Gastrocnemius medialis (tissue), 4 donors: ENCODE results near the gene ITGA4.

Experiments used
- POLR2A ChIP-seq, 2 donors: fragments of 450-650 bp; IDR thresholded peaks; one replicate each; pipeline ENCODE4 v1.6.1; 2017; ENCODE audit warnings: antibody characterized with exemption in 2 of 2, mild to moderate bottlenecking in 2 of 2, moderate library complexity in 2 of 2
- TF ChIP-seq, protein P1 (sequence below), 5 experiments: fragments of 450-650 bp in 3 of 5; fragments of 200-600 bp in 2 of 5; sonication (generic) in 2 of 5; IDR thresholded peaks in 4 of 5; conservative IDR thresholded peaks in 1 of 5; 1 replicate in 4 of 5; 2 replicates in 1 of 5; pipeline ENCODE4 v1.5.1; 2016 to 2019; ENCODE audit warnings: antibody characterized with exemption in 5 of 5, mild to moderate bottlenecking in 3 of 5, moderate library complexity in 3 of 5

DNA sequence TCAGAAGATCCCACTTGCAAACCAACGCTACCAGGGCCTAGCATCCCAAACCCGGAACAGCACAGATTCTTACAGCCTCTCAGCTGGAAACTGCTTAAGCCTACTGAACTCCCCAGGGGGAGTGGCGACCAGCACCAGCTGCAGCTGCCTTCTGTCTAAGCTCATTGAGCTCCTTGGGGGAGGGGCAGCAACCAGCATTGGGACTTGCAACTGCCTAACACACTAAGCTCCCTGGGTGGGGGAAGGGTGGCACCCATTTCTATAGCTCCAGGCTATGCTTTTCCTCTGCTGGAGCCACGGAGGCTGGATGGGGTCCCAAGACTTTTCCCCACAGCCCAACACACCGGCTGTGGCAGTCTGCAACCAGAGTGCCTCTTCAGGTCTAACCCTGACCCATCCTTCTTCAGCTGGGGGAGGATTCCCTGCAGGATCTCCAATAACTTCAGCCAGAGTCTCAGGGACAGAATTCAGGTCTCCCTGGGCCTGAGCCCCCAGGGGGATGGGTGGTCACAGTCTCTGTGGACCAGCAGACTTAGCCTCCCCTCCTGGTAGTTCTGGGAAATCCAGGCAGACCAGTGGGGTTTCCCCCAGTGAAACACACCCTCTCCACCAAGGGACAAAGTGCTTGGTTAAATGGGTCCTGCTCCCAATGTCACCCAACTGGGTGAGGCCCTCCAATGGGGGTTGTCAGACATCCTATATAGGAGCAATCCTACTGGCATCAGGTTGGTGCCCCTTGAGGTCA, 45.9 kb upstream of the ITGA4 start:
- TF ChIP-seq, protein P1, sequence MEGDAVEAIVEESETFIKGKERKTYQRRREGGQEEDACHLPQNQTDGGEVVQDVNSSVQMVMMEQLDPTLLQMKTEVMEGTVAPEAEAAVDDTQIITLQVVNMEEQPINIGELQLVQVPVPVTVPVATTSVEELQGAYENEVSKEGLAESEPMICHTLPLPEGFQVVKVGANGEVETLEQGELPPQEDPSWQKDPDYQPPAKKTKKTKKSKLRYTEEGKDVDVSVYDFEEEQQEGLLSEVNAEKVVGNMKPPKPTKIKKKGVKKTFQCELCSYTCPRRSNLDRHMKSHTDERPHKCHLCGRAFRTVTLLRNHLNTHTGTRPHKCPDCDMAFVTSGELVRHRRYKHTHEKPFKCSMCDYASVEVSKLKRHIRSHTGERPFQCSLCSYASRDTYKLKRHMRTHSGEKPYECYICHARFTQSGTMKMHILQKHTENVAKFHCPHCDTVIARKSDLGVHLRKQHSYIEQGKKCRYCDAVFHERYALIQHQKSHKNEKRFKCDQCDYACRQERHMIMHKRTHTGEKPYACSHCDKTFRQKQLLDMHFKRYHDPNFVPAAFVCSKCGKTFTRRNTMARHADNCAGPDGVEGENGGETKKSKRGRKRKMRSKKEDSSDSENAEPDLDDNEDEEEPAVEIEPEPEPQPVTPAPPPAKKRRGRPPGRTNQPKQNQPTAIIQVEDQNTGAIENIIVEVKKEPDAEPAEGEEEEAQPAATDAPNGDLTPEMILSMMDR (IDR thresholded peaks at IDR 0.05 in 4 of 5, conservative IDR thresholded peaks at IDR 0.05 in 1 of 5) = no peak
- no peak for TF ChIP-seq POLR2A (IDR thresholded peaks at IDR 0.05)
